GM21576 (cell line): ENCODE results near the gene FRK.
"Not testable (repeated sequence)": the region's sequence is repeated elsewhere in the genome, so short reads cannot be mapped to it uniquely, and the experiment has no call there.

Experiments used
- ATAC-seq: cut with Tn5 transposase; IDR thresholded peaks from one replicate; pipeline ENCODE4 v1.9.1; 2021; ENCODE audit warnings: mild to moderate bottlenecking, moderate library complexity; ENCODE audit not compliant: unreplicated experiment

FRK gene

DNA sequence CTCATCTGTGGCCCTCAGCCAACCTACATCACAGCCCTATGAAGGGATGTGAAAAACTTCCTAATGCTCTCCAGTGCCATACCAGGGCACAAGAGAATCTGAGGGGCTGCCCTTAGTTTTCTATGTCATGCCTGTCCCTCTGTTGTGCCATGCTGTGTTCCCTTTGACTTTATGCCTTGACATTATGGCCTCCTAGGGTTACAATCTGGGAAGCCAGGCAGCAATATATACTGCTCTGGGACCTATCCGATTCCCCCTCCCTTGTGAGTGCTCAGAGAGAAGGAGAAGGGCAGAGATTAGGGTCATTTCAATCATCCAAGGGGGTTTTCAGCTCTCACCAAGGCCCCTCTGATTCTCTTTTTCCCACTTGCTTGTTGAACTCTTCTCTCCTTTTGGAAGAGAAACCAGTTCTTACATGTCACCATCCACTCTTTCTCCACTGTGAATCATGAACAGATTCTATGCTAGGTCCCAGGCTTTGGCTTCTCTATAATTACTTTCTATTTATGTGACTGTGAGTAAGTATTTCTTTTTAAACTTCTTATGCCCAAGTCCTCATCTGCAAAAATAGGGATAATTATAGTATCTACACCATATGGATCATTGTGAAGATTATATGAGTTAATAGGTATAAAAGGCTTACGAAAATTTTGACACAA, 14.2 kb upstream of the FRK start:
- ATAC-seq = no peak

GRCh38 chr6:116073765-116074440, 13.2 kb upstream of the FRK start:
- ATAC-seq = no peak

DNA sequence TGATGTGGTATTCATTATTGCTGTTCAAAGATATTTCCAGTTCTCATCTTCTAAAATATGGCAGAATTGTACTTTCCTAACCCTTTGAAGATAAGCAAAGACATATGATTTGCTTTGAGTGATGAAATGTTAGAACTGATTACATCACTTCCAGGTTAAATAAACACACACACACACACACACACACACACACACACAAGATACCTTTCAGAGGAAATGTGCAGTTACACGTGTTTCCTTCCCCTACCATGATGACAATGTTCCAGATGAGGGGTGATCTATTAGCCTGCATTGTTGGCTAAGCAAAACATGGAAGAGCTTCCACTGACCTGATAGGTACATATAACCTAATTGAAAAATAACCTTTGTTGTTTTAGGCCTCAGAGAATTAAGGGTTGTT, 11.7 kb upstream of the FRK start:
- ATAC-seq = no peak

- no peak for ATAC-seq
Measured at GRCh38 chr6:116070616-116071389, 10.1 kb upstream of the FRK start.

DNA sequence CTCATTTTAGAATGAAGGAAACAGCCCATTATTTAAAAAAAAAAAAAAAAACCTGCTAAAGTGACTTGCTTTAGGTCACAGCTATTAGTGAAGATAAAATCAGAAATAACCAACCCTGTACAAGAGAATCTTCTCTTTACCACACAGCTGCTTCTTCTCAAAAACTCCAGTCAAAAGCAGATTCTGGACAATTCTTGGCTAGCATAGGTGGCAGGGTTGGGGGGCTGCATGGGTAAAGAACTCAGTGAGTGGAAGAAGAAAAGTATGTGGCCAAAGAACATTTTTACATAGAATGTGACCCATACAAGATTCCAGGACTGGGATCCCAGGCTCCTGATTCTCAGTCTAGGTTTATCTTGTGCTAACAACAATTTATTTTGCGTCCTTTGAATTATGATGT, 9.4 kb upstream of the FRK start:
- ATAC-seq = no peak

DNA sequence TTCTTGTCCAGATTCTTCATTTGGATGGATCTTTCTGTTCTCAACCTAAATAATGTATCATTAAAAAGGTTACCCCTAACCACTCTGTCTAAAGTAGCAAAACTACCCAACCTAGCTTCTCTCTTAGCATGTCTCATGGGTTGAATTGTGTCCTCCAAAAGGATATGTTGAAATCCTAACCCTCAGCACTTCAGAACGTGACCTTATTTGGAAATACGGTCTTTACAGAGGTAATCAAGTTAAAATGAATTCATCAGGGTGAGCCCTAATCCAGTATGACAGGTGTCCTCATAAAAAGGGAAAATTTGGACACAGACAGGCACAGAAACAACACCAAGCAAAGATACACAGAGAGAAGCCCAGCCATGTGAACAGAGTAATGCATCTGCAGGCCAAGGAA, 6.1 kb upstream of the FRK start:
- no peak for ATAC-seq

GRCh38 chr6:116064666-116065065, 4.0 kb upstream of the FRK start:
- ATAC-seq = no peak

- ATAC-seq = no peak
Measured at GRCh38 chr6:116062496-116062895, 1.8 kb upstream of the FRK start.

- peak; percentile 69 for ATAC-seq
Measured at GRCh38 chr6:116059713-116060571, 749 bp downstream of the FRK start.

GRCh38 chr6:116057766-116058165, 2.9 kb downstream of the FRK start:
- ATAC-seq = no peak

DNA sequence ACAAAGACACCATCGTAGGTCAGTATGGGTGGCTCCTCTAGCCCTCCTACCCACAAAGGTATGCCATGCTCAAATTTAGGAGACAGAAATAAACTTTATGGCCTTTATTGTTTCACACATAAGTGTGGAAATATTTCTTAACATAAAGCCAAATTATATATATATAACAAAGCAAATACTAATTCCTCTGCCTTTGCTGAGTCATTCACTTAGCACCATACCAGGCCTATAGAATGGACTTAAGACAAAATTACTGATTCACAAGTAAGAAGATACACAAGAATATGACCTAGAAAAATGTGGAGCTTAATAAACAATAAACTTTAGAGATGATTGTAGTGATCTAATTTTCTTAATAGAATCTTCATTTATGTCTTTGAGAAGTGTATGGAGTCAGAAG, 5.2 kb downstream of the FRK start:
- no peak for ATAC-seq

- no peak for ATAC-seq
Measured at GRCh38 chr6:116051244-116051643, 9.4 kb downstream of the FRK start.

DNA sequence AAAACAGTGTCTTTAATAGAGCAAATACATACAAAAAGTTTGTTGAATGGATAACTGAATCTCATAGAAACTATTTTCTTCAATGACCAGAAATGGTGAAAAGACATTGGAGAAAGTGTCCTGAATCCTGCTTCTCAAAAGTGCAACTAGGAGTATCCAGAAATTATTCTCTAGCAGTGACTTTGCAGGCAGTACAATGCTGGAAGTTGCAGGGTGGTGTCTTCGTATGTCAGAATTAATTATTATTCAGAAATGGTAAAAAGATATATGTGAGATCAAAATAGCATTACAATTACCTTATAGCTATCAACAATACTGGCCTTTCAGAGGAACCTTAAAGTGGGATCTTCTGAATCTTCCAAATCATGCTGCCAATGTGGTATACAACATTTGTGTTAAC, 10.0 kb downstream of the FRK start:
- no peak for ATAC-seq

DNA sequence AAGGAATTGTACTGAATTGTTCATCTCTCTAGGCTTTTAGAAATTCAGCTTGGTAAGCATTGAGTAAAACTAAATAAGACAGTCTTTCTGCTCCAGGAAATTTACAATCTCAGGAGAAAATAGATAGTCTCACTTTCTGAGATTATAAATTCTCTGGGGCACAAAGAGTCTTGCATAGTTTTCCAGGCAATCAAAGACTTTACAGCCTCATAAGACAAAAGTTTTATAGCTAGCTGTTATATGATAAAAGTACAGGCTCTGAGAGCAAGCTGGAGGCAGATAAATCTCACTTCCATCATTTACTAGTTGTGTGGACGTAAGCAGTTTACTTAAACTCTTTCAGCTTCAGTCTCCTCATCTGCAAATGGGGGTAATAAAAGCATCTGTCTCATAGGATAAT, 11.4 kb downstream of the FRK start:
- ATAC-seq = no peak

GRCh38 chr6:116047173-116047933, 13.3 kb downstream of the FRK start:
- ATAC-seq = peak; percentile 93

- ATAC-seq = no peak
Measured at GRCh38 chr6:116046737-116047136, 14.0 kb downstream of the FRK start.

GRCh38 chr6:116046272-116046671, 14.4 kb downstream of the FRK start:
- ATAC-seq = not testable (repeated sequence)

- no peak for ATAC-seq
Measured at GRCh38 chr6:116041934-116042333, 18.8 kb downstream of the FRK start.

DNA sequence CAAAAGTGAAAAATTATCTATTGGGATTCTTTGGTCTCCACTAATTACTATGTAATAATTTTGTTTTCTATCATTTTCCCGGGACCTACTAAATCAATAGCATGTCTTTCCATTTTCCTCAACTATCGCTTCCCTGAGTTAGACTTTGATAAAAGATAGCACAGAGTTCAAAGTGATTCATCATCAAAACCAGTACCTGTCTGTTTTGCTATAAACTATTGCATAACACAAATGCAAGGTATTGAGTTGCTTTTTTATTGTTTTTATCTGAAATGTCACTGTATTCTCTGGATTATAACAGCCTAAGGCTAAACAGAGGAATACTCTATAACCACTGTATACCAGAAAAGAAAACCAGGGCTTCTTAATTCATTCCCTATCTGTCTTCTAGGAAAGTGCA, 19.7 kb downstream of the FRK start:
- ATAC-seq = no peak

- ATAC-seq = no peak
Measured at GRCh38 chr6:116036885-116037284, 23.8 kb downstream of the FRK start.
